GM23248 (cell line): Measurements from ENCODE around the gene PTPRK.

Experiments
- EZH2 ChIP-seq: fragments of 200-600 bp; sonication (generic); IDR thresholded peaks from 2 replicates; pipeline ENCODE4 v1.6.1; 2018; ENCODE audit warnings: antibody characterized with exemption, mild to moderate bottlenecking; ENCODE audit not compliant: insufficient read depth, poor library complexity, severe bottlenecking
- EZH2phosphoT487 ChIP-seq: fragments of 200-600 bp; sonication (generic); IDR thresholded peaks from 2 replicates; pipeline ENCODE4 v1.6.1; 2018; ENCODE audit warnings: antibody characterized with exemption, moderate library complexity, mild to moderate bottlenecking, low read depth; ENCODE audit not compliant: insufficient read depth

GRCh38 chr6:128238225-128238624 lies 282.2 kb downstream of the PTPRK start:
- no peak for TF ChIP-seq EZH2phosphoT487
- no peak for TF ChIP-seq EZH2
